ENCODE results near the gene RETN.

The RETN gene

GRCh38 chr19:7709932-7710460 is 41.1 kb downstream of the RETN start:
- DNase-seq = no peak

GRCh38 chr19:7710616-7711015 is 41.8 kb downstream of the RETN start:
- DNase-seq = peak; percentile 28

- no peak for DNase-seq
Measured at GRCh38 chr19:7715671-7716070, 46.8 kb downstream of the RETN start.

- no peak for DNase-seq
Measured at GRCh38 chr19:7716762-7717161, 47.9 kb downstream of the RETN start.

GRCh38 chr19:7718668-7719067 is 49.8 kb downstream of the RETN start:
- DNase-seq = peak; percentile 27

Measured in hematopoietic multipotent progenitor cell treated with erythropoietin and hydrocortisone succinate and interleukin-3 and kit ligand, for 4 days (in vitro differentiated cells).